Adrenal gland (tissue), 12 donors: ENCODE measurements around the gene ITFG1. TPM values are rescaled to one million over a fixed set of nuclear protein-coding genes. Genes with fewer than 3 reads are reported as not detected.

Experiments used
- DNase-seq, 7 donors: peaks; one replicate each; pipeline ENCODE4 v3.0.0-alpha.2; 2019 to 2020
- H3K27ac ChIP-seq, 5 donors: fragments of 200-600 bp; sonication (generic) in 4 of 5; 1 replicate in 3 of 5; 2 replicates in 2 of 5; pipeline versions ENCODE4 v1.5.1 to v1.8.0; 2016 to 2020; ENCODE audit warnings: mild to moderate bottlenecking in 1 of 5
- H3K27me3 ChIP-seq: fragments of 200-600 bp; 2 replicates; pipeline ENCODE4 v1.8.0; 2021
- H3K36me3 ChIP-seq, 2 donors: fragments of 200-600 bp; replicated peaks in 1 of 2; 1 replicate in 1 of 2; 2 replicates in 1 of 2; pipeline versions ENCODE4 v1.5.1 to v1.8.0; 2018 to 2022
- H3K4me1 ChIP-seq, 2 donors: fragments of 200-600 bp; replicated peaks in 1 of 2; 1 replicate in 1 of 2; 2 replicates in 1 of 2; pipeline versions ENCODE4 v1.5.1 to v1.8.0; 2018 to 2021
- H3K4me3 ChIP-seq, 4 donors: fragments of 200-600 bp; sonication (generic) in 3 of 4; one replicate each; pipeline ENCODE4 v1.5.1; 2016 to 2018
- H3K9me3 ChIP-seq, 3 donors: fragments of 200-600 bp; sonication (generic) in 1 of 3; replicated peaks in 1 of 3; 1 replicate in 2 of 3; 2 replicates in 1 of 3; pipeline versions ENCODE4 v1.5.1 to v1.8.0; 2016 to 2021
- CTCF ChIP-seq, 6 experiments: fragments of 450-650 bp in 4 of 6; fragments of 200-600 bp in 2 of 6; sonication (generic) in 1 of 6; IDR thresholded peaks; 1 replicate in 5 of 6; 2 replicates in 1 of 6; pipeline versions ENCODE4 v1.5.1 to v1.8.0; 2016 to 2021; ENCODE audit warnings: antibody characterized with exemption in 6 of 6, mild to moderate bottlenecking in 2 of 6, moderate library complexity in 1 of 6
- POLR2A ChIP-seq, 2 donors: fragments of 450-650 bp; IDR thresholded peaks; one replicate each; pipeline ENCODE4 v1.6.1; 2017; ENCODE audit warnings: antibody characterized with exemption in 2 of 2, mild to moderate bottlenecking in 2 of 2, moderate library complexity in 1 of 2
- WGBS, 4 donors: extraction: QIAGEN DNeasy Blood & Tissue Kit in 2 of 4; methylation state at CpG; one replicate each; pipeline versions ENCODE4 v1.1.5 to v1.1.7; 2013 to 2017; 5-methylcytosine and 5-hydroxymethylcytosine counted together
- intact Hi-C, 2 donors: fragments of 100-400 bp; cut with DNase I; formaldehyde crosslinking; loops; one replicate each; pipeline versions ENCODE4 v1.14.1 to v1.15.0; 2022 to 2023
- polyA plus RNA-seq, 3 donors: library from polyadenylated mRNA; stranded (reverse); fragments of 200-250 nt in 2 of 3; fragments of 350-450 nt in 1 of 3; fragmentation: Illumina TruSeq in 1 of 3; extraction: RNeasy Lipid Tissue Mini Kit (QIAGEN cat#74804) in 1 of 3; gene quantifications; one replicate each; pipeline ENCODE4 v1.2.3, GENCODE V29; 2013 to 2014
- total RNA-seq, 9 donors: library from RNA; depleted of rRNA in 4 of 9; stranded (reverse); fragments of >200 nt in 4 of 9; fragments of 120-200 nt in 1 of 9; fragmentation: NEBNext Ultra II Directional in 1 of 9; extraction: Animal tissue kit (Norgen Biotek cat#: 25700) in 1 of 9; gene quantifications; one replicate each; pipeline versions ENCODE4 v1.1.0 to v1.2.4, GENCODE V29; 2013 to 2023
- donor health status: healthy with polysubstance abuse.
- donor health status: Bipolar disorder and iron deficiency.
- donor health status: DM: yes; HTN: yes; CAD: no.
- donor health status: DM: no; HTN: no; CAD: no.
- donor health status: DM: no; HTN: no; CAD: no.
- donor health status: DM: yes; HTN: yes; CAD: no.

Gene ITFG1
- total and polyA plus RNA-seq, 12 donors, result 8.4 to 246 (median 84.4) TPM

- H3K4me1 ChIP-seq, result peaks cover 20 to 66% of the 10 kb centered on the region in 2 donors
- H3K27ac ChIP-seq, result no peak overlapping the region
- H3K27me3 ChIP-seq, result no peaks in the 10 kb centered on the region
- H3K4me3 ChIP-seq, result no peak overlapping the region
- no peak for DNase-seq
- TF ChIP-seq CTCF (IDR thresholded peaks at IDR 0.05) (no peak), POLR2A (IDR thresholded peaks at IDR 0.05) (no peak)
- 66 to 76% (median 73%) methylated on average over 2 of the region's 2 CpGs for WGBS, 4 donors
- H3K36me3 ChIP-seq, result no peaks in the 10 kb centered on the region
- no peaks in the 10 kb centered on the region for H3K9me3 ChIP-seq
- intact Hi-C loops, result no loop called here
Observed at GRCh38 chr16:47465919-47466630, 5.2 kb upstream of the ITFG1 start.

DNA sequence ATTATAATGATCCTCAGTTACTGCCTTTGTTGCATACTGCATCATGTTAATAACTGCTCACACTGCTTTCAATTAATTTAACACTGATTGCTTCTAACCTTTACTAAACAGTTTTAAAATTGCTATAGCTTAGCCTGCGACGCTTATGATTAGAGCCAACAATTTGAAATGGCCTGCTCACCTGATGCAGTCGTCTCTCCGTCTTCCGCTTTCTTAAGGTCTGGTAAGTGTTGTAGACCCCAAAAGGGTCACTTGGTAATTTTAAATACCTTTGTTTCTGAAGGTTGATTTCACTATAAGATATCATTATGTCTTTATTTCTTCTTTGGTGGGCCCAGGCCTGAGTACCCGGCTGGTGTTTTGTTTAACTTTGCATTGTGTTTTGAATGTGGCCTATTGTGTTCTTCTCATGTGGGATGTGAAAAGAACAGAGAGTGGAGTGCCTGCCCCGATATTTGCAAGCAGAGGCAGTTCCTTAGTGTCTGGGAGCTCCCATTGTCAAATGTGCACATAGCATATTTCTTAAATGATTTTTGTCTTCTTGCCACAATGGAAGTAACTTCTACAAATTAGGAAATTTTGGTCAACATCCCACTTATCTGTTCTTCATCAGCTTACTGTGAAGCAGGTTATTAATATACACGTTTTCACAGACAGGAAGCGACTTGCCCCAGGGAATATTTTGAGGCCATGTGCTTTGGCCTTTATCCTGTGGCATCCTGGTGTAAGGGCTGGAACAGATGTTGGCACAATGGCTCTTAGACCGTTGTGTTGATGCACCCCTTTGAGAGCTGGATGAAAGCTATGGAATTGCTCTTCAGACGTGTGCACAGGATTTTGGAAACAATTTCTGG lies 3.1 kb upstream of the ITFG1 start:
- WGBS, 4 donors, result 78 to 82% (median 80%) methylated on average over 9 to 11 of the region's 11 CpGs
- no peak for DNase-seq
- peaks cover 31 to 80% of the 10 kb centered on the region in 2 donors for H3K4me1 ChIP-seq
- H3K4me3 ChIP-seq, result no peak overlapping the region
- no peaks in the 10 kb centered on the region for H3K9me3 ChIP-seq
- H3K36me3 ChIP-seq, result no peaks in the 10 kb centered on the region
- intact Hi-C loops, result no loop called here
- TF ChIP-seq CTCF (IDR thresholded peaks at IDR 0.05) (no peak), POLR2A (IDR thresholded peaks at IDR 0.05) (no peak)
- H3K27me3 ChIP-seq, result no peaks in the 10 kb centered on the region
- H3K27ac ChIP-seq, result no peak overlapping the region

- TF ChIP-seq POLR2A (IDR thresholded peaks at IDR 0.05) (peak in 1 of 2 donors; percentile 18), CTCF (IDR thresholded peaks at IDR 0.05) (peak in 1 of 6 experiments; percentile 4)
Observed at GRCh38 chr16:47461598-47462266, 869 bp upstream of the ITFG1 start.

DNA sequence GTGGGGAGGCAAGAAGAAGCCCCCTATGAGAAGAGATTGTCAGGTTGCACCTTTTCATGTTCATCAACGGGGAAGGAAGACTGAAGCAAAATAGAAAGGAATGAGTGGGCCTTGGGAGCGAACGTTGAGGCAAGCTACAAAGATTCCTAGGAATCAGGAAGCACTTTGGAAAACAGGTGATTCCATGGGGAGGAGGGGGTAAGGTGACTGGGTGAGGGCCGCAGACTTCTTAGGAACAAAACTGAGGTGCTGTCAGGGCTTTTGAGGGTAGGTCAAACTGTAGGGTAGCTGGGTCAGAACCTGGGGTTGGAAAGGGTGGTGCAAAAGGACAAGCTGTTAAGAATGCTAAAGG lies 528 bp downstream of the ITFG1 start:
- peak overlapping the region; percentile 95 to 100 (median 97) for H3K27ac ChIP-seq
- no peak for DNase-seq
- intact Hi-C loops, result no loop called here
- peaks cover 31 to 67% of the 10 kb centered on the region in 2 donors for H3K4me1 ChIP-seq
- no peaks in the 10 kb centered on the region for H3K9me3 ChIP-seq
- peak overlapping the region; percentile 21 to 98 (median 78) for H3K4me3 ChIP-seq
- TF ChIP-seq POLR2A (IDR thresholded peaks at IDR 0.05) (no peak), CTCF (IDR thresholded peaks at IDR 0.05) (no peak)
- no peaks in the 10 kb centered on the region for H3K27me3 ChIP-seq
- WGBS, 4 donors, result 2 to 9% (median 6%) methylated on average over 4 of the region's 4 CpGs
- no peaks in the 10 kb centered on the region for H3K36me3 ChIP-seq

More at GRCh38 chr16:47461598-47462266, 869 bp upstream of the ITFG1 start:
- Histone ChIP-seq H3K36me3 (no peaks in the 10 kb centered on the region), H3K27me3 (no peaks in the 10 kb centered on the region), H3K4me1 (peaks cover 31 to 80% of the 10 kb centered on the region in 2 donors), H3K4me3 (peak overlapping the region; percentile 21 to 98 (median 78)), H3K27ac (peak overlapping the region; percentile 95 to 100 (median 97)), H3K9me3 (no peaks in the 10 kb centered on the region)
- intact Hi-C loops, result no loop called here
- DNase-seq, result peak; percentile 20 to 62 (median 38)
- WGBS, 4 donors, result 1 to 4% (median 2%) methylated on average over 17 of the region's 17 CpGs
